Testis (tissue), 3 donors: ENCODE results near the gene CDH4. TPM values are rescaled to one million over a fixed set of nuclear protein-coding genes. Genes with fewer than 3 reads are reported as not detected.

Source experiments
- DNase-seq: peaks from one replicate; pipeline ENCODE4 v3.0.0-alpha.2; 2019
- H3K27ac ChIP-seq, 2 donors: fragments of 200-600 bp; sonication (generic); one replicate each; pipeline ENCODE4 v1.5.1; 2019
- H3K27me3 ChIP-seq: fragments of 200-600 bp; sonication (generic); one replicate; pipeline ENCODE4 v1.5.1; 2019
- H3K36me3 ChIP-seq: fragments of 200-600 bp; sonication (generic); one replicate; pipeline ENCODE4 v1.5.1; 2017; ENCODE audit warnings: low read depth; ENCODE audit errors: missing control alignments
- H3K4me1 ChIP-seq: fragments of 200-600 bp; sonication (generic); one replicate; pipeline ENCODE4 v1.5.1; 2019
- H3K4me3 ChIP-seq, 2 donors: fragments of 200-600 bp; sonication (generic); one replicate each; pipeline ENCODE4 v1.5.1; 2017 to 2019
- H3K9me3 ChIP-seq: fragments of 200-600 bp; sonication (generic); one replicate; pipeline ENCODE4 v1.5.1; 2017
- CTCF ChIP-seq, 3 experiments: fragments of 450-650 bp in 2 of 3; fragments of 200-600 bp in 1 of 3; sonication (generic) in 1 of 3; IDR thresholded peaks; one replicate each; pipeline ENCODE4 v1.5.1; 2016 to 2019; ENCODE audit warnings: antibody characterized with exemption in 3 of 3, mild to moderate bottlenecking in 2 of 3, moderate library complexity in 1 of 3
- POLR2A ChIP-seq: fragments of 450-650 bp; IDR thresholded peaks from one replicate; pipeline ENCODE4 v1.6.1; 2017; ENCODE audit warnings: antibody characterized with exemption, mild to moderate bottlenecking, moderate library complexity
- whole genome bisulfite sequencing, 2 donors: methylation state at CpG; one replicate each; pipeline ENCODE4 v1.1.5; 2018; 5-methylcytosine and 5-hydroxymethylcytosine counted together
- intact Hi-C: fragments of 100-400 bp; cut with DNase I; formaldehyde crosslinking; loops from one replicate; pipeline ENCODE4 v1.15.1; 2023; ENCODE audit warnings: low total_unique reads
- polyA plus RNA-seq: library from polyadenylated mRNA; stranded (reverse); fragments of 350-450 nt; fragmentation: Illumina TruSeq; extraction: RNeasy Lipid Tissue Mini Kit (QIAGEN cat#74804); gene quantifications from one replicate; pipeline ENCODE4 v1.2.3, GENCODE V29; 2014; ENCODE audit warnings: low read depth, low replicate concordance; ENCODE audit not compliant: insufficient read depth
- total RNA-seq, 2 donors: library from RNA; depleted of rRNA; stranded (reverse); fragments of >200 nt; gene quantifications; one replicate each; pipeline ENCODE4 v1.2.3, GENCODE V29; 2016

Gene CDH4
- total and polyA plus RNA-seq, 3 donors from 2014 or later = 1.4 to 3.3 (median 1.9) TPM

GRCh38 chr20:61519488-61519887 is 267.4 kb downstream of the CDH4 start:
- Histone ChIP-seq H3K36me3 (no peaks in the 10 kb centered on the region), H3K4me3 (no peak overlapping the region), H3K9me3 (no peaks in the 10 kb centered on the region), H3K4me1 (no peaks in the 10 kb centered on the region), H3K27me3 (no peaks in the 10 kb centered on the region), H3K27ac (no peak overlapping the region)
- no peak for TF ChIP-seq POLR2A
- no peak for TF ChIP-seq CTCF (IDR thresholded peaks at IDR 0.05)
- WGBS, 2 donors = 81 to 90% methylated on average over 10 to 17 of the region's 17 CpGs
- DNase-seq = no peak
- intact Hi-C loops = no loop called here

GRCh38 chr20:61520076-61520892 is 268.2 kb downstream of the CDH4 start:
- H3K27me3 ChIP-seq = no peaks in the 10 kb centered on the region
- no peak for DNase-seq
- TF ChIP-seq CTCF (IDR thresholded peaks at IDR 0.05) (no peak), POLR2A (no peak)
- no peak overlapping the region for H3K27ac ChIP-seq
- intact Hi-C loops = no loop called here
- no peak overlapping the region for H3K4me3 ChIP-seq
- no peaks in the 10 kb centered on the region for H3K36me3 ChIP-seq
- H3K9me3 ChIP-seq = no peaks in the 10 kb centered on the region
- 83 to 84% methylated on average over 6 to 14 of the region's 14 CpGs for WGBS, 2 donors
- no peaks in the 10 kb centered on the region for H3K4me1 ChIP-seq

GRCh38 chr20:61520893-61521460 is 268.9 kb downstream of the CDH4 start:
- TF ChIP-seq CTCF (IDR thresholded peaks at IDR 0.05) = no peak
- no peak for TF ChIP-seq POLR2A
- H3K36me3 ChIP-seq = no peaks in the 10 kb centered on the region
- no peak overlapping the region for H3K27ac ChIP-seq
- intact Hi-C loops = no loop called here
- H3K27me3 ChIP-seq = no peaks in the 10 kb centered on the region
- no peak for DNase-seq
- no peaks in the 10 kb centered on the region for H3K4me1 ChIP-seq
- H3K9me3 ChIP-seq = no peaks in the 10 kb centered on the region
- H3K4me3 ChIP-seq = no peak overlapping the region
- WGBS, 2 donors = 66 to 75% methylated on average over 9 to 14 of the region's 14 CpGs

- Histone ChIP-seq H3K4me3 (no peak overlapping the region), H3K4me1 (no peaks in the 10 kb centered on the region), H3K27ac (no peak overlapping the region), H3K27me3 (no peaks in the 10 kb centered on the region), H3K9me3 (no peaks in the 10 kb centered on the region), H3K36me3 (no peaks in the 10 kb centered on the region)
- 82 to 90% methylated on average over 11 to 25 of the region's 25 CpGs for WGBS, 2 donors
- TF ChIP-seq POLR2A (no peak), CTCF (IDR thresholded peaks at IDR 0.05) (no peak)
- intact Hi-C loops = no loop called here
- DNase-seq = no peak
Measured at GRCh38 chr20:61521687-61522420, 269.8 kb downstream of the CDH4 start.
